HG03378 (cell line): ENCODE measurements around the gene NR4A3.

Experiments used
- ATAC-seq: cut with Tn5 transposase; IDR thresholded peaks from one replicate; pipeline ENCODE4 v1.9.1; 2021; ENCODE audit warnings: mild to moderate bottlenecking, moderate library complexity; ENCODE audit not compliant: unreplicated experiment

Gene NR4A3

GRCh38 chr9:99873531-99873930 lies 51.8 kb downstream of the NR4A3 start:
- no peak for ATAC-seq

DNA sequence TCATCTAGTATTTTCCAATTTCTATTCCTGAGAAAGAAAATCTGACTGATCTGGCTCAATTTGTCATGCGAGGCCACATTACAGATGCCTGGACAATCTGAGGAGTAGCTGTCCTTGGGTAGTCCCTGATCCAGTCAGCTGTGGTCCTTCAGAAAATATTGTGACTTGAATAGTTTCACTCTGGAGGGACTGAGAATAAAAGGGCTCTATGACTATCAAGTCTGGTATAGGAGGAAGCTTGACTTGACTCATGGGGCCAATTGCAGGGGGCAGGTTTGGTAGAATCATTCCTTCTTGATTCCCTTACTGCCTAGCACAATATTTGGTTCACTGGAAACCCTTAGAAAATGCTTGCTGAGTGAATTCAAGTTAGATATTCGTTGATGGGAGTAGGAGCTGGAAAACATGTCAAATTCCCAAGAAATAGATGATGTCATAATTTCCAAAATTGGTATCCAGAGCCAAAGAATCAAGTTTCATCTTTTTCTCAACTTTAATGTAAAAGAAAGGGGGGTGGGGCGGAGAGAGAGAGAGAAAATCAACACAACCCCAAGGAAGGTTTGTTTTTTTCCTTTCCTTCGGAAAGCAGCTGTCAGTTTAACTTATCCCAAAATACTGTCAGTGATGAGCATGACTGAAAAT lies 52.4 kb downstream of the NR4A3 start:
- no peak for ATAC-seq

DNA sequence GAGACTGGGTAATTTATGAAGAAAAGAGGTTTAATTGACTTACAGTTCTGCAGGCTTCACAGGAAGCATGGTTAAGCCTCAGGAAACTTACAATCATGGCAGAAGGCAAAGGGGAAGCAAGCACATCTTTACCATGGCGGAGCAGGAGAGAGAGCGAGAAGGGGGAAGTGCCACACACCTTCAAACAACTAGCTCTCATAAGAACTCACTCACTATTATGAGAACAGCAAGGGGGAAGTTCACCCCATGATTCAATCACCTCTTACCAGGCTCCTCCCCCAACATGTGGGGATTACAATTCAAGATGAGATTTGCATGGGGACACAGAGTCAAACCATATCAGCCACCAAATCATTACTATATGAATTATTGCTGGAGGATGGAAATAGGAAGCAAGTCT lies 54.5 kb downstream of the NR4A3 start:
- ATAC-seq: no peak

- no peak for ATAC-seq
These were observed 57.0 kb downstream of the NR4A3 start for GRCh38 chr9:99878651-99879050.

- no peak for ATAC-seq
These were observed 60.1 kb downstream of the NR4A3 start for GRCh38 chr9:99881769-99882168.

DNA sequence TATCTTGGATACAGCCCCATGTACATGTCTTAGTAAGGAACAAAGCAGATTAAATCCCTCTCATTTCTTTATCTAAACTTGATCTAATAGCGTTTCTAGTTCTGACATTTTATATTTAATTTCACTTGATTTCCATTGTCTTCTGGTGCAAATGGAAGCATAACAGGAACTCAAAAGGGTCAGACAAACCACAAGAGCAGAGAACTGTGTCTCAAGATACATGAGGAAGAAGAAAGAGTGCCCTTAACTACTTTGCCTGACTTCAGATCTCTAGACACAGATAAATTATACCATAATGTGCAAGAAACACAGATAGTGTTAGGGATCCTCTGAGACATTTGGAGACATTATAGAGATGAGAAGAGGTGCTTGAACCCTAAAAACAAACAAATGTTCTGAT lies 64.1 kb downstream of the NR4A3 start:
- no peak for ATAC-seq

GRCh38 chr9:99889120-99889519 lies 67.4 kb downstream of the NR4A3 start:
- ATAC-seq: no peak

GRCh38 chr9:99894826-99895225 lies 73.1 kb downstream of the NR4A3 start:
- ATAC-seq: no peak

DNA sequence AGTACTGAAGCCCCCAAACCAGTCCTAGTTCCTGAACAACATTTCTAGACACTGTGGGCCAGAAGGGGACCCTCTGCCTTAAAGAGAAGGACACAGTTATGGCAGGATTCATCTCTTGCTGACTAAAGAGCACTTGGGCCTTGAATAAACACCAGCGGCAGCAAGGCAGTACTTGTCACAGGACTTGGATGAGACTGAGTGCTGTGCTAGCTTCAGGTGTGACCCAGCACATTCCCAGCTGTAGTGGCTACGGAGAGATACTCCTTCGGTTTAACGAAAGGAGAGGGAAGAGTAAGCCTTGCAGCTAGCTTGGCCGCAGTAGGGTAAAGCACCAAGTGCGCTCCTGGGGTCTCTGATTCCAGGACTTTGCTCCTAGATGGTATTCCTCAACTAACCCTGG lies 73.8 kb downstream of the NR4A3 start:
- no peak for ATAC-seq

- ATAC-seq: no peak
These were observed 74.4 kb downstream of the NR4A3 start for GRCh38 chr9:99896119-99896518.

DNA sequence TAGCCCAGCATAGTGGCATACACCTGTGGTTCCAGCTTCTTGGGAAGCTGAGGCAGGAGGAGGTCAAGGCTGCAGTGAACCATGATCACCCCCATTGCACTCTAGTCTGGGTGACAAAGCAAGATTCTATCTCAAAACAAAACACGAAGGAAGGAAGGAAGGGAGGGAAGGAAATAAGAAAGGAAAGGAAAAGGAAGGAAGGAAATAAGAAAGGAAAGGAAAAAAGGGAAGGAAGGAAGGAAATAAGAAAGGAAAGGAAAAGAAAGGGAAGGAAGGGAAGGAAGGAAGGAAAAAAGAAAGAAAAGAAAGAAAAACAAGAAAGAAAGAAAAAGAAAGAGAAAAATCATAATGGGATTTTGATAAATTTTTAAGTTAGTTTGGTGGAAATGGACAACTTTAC lies 81.7 kb downstream of the NR4A3 start:
- no peak for ATAC-seq

GRCh38 chr9:99905833-99906402 lies 84.2 kb downstream of the NR4A3 start:
- ATAC-seq: no peak

DNA sequence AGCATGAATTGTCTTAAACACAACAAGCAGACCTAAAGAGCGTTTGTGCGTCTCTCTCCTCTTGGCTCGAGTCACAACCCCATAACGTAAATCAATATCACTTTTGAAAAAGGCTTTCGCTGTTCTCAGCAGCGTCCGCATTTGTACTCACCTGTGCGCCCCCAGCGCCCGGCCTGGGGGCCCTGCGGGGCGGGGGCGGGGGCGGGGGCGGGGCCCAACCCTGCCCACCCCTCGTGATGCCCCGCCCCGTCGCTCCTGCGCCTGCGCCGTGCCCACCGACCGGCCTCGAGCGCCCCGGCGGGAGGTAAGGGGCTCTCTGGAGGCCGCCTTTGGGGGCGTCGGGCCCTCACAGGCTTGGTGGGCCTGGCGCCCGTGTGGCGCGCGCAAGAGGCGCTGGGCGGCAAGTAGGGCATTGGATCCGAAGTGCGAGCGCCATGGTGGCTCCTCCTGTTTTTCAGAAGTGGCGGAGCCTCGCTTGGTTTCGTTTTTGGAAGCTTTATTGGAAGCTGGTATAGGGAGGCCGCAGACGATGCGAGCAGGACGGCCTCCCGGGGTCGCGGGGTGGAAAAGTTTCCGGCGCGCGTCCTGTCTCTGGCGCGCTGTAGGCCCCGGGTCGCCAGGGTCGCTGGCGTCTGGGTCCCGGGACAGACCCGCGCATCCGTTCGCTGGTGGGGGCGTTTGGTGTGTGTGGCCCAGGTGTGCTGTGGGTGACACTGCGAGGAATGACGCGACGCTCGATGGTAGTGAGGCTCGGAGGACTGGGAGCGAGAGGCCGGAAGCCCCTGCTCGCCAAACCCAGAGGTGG lies 84.9 kb downstream of the NR4A3 start, which contains the start of gene STX17:
TSS of gene STX17 (plus strand) at position 252 of the 805 bp plus-strand sequence. CDS start 8,586 bp downstream, outside the sequence.
- ATAC-seq: peak; percentile 75

DNA sequence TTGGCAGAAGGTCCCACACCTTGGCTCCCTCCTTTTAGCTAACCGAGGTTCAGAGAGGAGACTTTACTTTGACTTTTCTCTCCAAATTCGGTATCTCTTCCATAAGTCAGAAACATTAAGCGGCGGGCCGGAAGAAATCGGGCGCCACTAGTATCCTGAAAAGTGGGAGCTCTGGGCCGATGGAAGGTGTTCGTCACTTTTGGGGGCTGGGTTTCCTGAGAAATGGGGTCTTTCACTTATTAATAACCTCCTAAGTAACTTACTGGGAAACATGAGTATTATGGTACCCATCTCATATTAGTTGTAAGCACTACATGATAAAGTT lies 85.5 kb downstream of the NR4A3 start:
- ATAC-seq: no peak

DNA sequence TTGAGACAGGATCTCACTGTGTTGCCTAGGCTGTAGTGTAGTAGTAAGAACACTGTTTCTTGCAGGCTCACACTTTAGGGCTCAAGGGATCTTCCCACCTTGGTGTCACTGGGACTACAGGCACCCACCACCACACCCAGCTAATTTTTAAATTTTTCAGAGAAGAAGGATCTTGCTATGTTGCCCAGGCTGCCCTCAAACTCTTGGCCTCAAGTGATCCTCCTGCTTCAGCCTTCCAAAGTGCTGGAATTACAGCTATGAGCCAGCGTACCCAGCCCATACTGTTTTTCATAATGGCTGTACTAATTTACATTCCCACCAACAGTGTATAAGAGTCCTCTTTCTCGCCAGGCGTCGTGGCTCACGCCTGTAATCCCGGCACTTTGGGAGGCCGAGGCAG lies 89.9 kb downstream of the NR4A3 start:
- ATAC-seq: no peak
